Erythroblast (primary cell): ENCODE data around the gene TRIM39.

Experiments used
- GATA1 ChIP-seq: IDR thresholded peaks from 2 replicates; pipeline ENCODE4 v1.6.1; 2011; ENCODE audit warnings: low read depth, mild to moderate bottlenecking, control low read depth, low read length, moderate library complexity
- POLR2A ChIP-seq: IDR thresholded peaks from 2 replicates; pipeline ENCODE4 v1.6.1; 2011; ENCODE audit warnings: mild to moderate bottlenecking, low read length

DNA sequence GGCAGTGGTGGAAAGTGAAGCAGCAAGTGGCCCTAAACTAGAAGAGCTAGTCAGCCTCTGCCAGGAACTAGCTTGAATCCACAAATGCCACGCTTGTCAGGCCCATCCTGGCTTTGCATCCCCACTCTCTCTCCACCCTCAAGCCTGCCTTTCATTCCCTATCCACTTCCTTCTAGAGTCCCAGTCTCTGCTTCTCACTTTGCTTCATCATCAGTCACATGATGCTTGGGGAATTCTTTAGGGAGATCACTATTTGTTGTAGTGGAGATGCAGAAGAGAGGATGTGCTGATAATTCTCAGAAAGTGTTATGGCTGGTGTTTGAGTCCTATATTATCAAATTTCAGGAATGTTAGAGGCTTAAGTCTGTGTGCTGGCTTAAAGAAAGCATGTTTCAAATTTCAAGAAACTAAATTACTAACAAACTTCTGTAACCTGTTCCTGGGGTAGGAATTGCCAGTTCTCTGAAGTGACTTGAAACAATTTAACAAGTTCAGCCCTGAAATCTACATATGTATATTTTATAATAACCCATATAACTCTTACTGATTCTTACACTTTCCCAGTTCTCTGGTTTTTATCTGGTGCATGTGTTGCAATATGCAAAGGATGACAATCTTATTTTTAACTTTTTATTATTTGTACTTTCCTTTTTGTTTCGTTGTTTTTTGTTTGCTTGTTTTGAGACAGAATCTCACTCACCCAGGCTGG lies 7.5 kb downstream of the TRIM39 start:
- TF ChIP-seq GATA1 (no peak), POLR2A (no peak)
